HFFc6 (cell line): Measurements from ENCODE around the gene IL1RAPL2. TPM values are rescaled to one million over a fixed set of nuclear protein-coding genes. Genes with fewer than 3 reads are reported as not detected.

Experiments
- DNase-seq: peaks from one replicate; pipeline ENCODE4 v3.0.0-alpha.2; 2018
- H3K27ac Mint-ChIP-seq: 2 replicates; pipeline ENCODE4 v1.8.0; 2020; ENCODE audit warnings: mild to moderate bottlenecking, mixed read lengths
- H3K27me3 Mint-ChIP-seq: 2 replicates; pipeline ENCODE4 v1.8.0; 2021; ENCODE audit warnings: mild to moderate bottlenecking, moderate library complexity, mixed read lengths; ENCODE audit not compliant: insufficient read depth
- H3K36me3 Mint-ChIP-seq: 2 replicates; pipeline ENCODE4 v1.8.0; 2021; ENCODE audit warnings: low read depth, mixed read lengths
- H3K4me1 Mint-ChIP-seq: 2 replicates; pipeline ENCODE4 v1.8.0; 2020; ENCODE audit warnings: low read depth, mixed read lengths
- H3K4me3 Mint-ChIP-seq: 2 replicates; pipeline ENCODE4 v1.8.0; 2020; ENCODE audit warnings: mild to moderate bottlenecking, moderate library complexity, mixed read lengths
- H3K9me3 Mint-ChIP-seq: 2 replicates; pipeline ENCODE4 v1.8.0; 2020; ENCODE audit warnings: mild to moderate bottlenecking, mixed read lengths
- CTCF ChIP-seq: fragments of 200-600 bp; sonication (generic); IDR thresholded peaks from 2 replicates; pipeline ENCODE4 v1.5.0; 2021; ENCODE audit warnings: antibody characterized with exemption, mild to moderate bottlenecking
- total RNA-seq, 6 experiments: library from RNA; stranded (reverse); fragmentation: NEBNext Ultra II Directional; extraction: Animal tissue kit (Norgen Biotek cat#: 25700); gene quantifications; 2 replicates in 1 of 6; 3 replicates in 5 of 6; pipeline ENCODE4 v1.2.3, GENCODE V29; 2021

The IL1RAPL2 gene
- total RNA-seq, 6 experiments from 2014 or later = 0.33 TPM; not detected in 5

GRCh38 chrX:104745152-104745551 lies 179.2 kb downstream of the IL1RAPL2 start:
- Mint-ChIP-seq H3K4me1 (no peaks in the 10 kb centered on the region), H3K27me3 (no peaks in the 10 kb centered on the region), H3K27ac (no peak overlapping the region), H3K4me3 (no peak overlapping the region), H3K9me3 (no peaks in the 10 kb centered on the region), H3K36me3 (no peaks in the 10 kb centered on the region)
- no peak for TF ChIP-seq CTCF
- DNase-seq = no peak

- Mint-ChIP-seq H3K9me3 (no peaks in the 10 kb centered on the region), H3K36me3 (no peaks in the 10 kb centered on the region), H3K4me1 (no peaks in the 10 kb centered on the region), H3K27ac (no peak overlapping the region), H3K27me3 (no peaks in the 10 kb centered on the region), H3K4me3 (no peak overlapping the region)
- DNase-seq = no peak
- TF ChIP-seq CTCF = no peak
These were observed 184.1 kb downstream of the IL1RAPL2 start for GRCh38 chrX:104749951-104750610.

GRCh38 chrX:104762641-104763040 lies 196.6 kb downstream of the IL1RAPL2 start:
- 0 out of 2 replicates have a peak, but pooled peaks cover 4% of the 10 kb centered on the region for H3K36me3 Mint-ChIP-seq
- H3K27me3 Mint-ChIP-seq = no peaks in the 10 kb centered on the region
- DNase-seq = no peak
- peaks cover 27% of the 10 kb centered on the region for H3K9me3 Mint-ChIP-seq
- no peak for TF ChIP-seq CTCF
- H3K4me3 Mint-ChIP-seq = no peak overlapping the region
- H3K27ac Mint-ChIP-seq = no peak overlapping the region
- no peaks in the 10 kb centered on the region for H3K4me1 Mint-ChIP-seq

- Mint-ChIP-seq H3K9me3 (peaks cover 15% of the 10 kb centered on the region), H3K27me3 (no peaks in the 10 kb centered on the region; the same call in 1 of the 2 replicates), H3K36me3 (no peaks in the 10 kb centered on the region), H3K27ac (no peak overlapping the region), H3K4me3 (no peak overlapping the region), H3K4me1 (no peaks in the 10 kb centered on the region)
- DNase-seq = no peak
- no peak for TF ChIP-seq CTCF
These were observed 223.8 kb downstream of the IL1RAPL2 start for GRCh38 chrX:104789784-104790183.

- TF ChIP-seq CTCF = no peak
- no peak overlapping the region for H3K27ac Mint-ChIP-seq
- H3K4me3 Mint-ChIP-seq = no peak overlapping the region
- no peaks in the 10 kb centered on the region for H3K27me3 Mint-ChIP-seq
- no peak for DNase-seq
- peaks cover 3% of the 10 kb centered on the region; the same call in 1 of the 2 replicates for H3K9me3 Mint-ChIP-seq
- H3K4me1 Mint-ChIP-seq = no peaks in the 10 kb centered on the region
- H3K36me3 Mint-ChIP-seq = no peaks in the 10 kb centered on the region
These were observed 229.8 kb downstream of the IL1RAPL2 start for GRCh38 chrX:104795804-104796203.
